Rectal smooth muscle tissue (tissue), 1 donor: ENCODE results near the gene MRGPRX3.

Experiments
- H3K27ac ChIP-seq: one replicate; pipeline ENCODE4 v1.7.0; 2013; ENCODE audit warnings: low read depth, low read length, inconsistent platforms
- H3K27me3 ChIP-seq: one replicate; pipeline ENCODE4 v1.7.0; 2013; ENCODE audit warnings: low read length; ENCODE audit not compliant: control insufficient read depth, insufficient read depth
- H3K36me3 ChIP-seq: one replicate; pipeline ENCODE4 v1.7.0; 2013; ENCODE audit warnings: low read length; ENCODE audit not compliant: control insufficient read depth, insufficient read depth
- H3K4me1 ChIP-seq: one replicate; pipeline ENCODE4 v1.7.0; 2013; ENCODE audit warnings: low read length; ENCODE audit not compliant: control insufficient read depth, insufficient read depth
- H3K4me3 ChIP-seq: one replicate; pipeline ENCODE4 v1.7.0; 2013; ENCODE audit warnings: low read length
- H3K9ac ChIP-seq: one replicate; pipeline ENCODE4 v1.7.0; 2013; ENCODE audit warnings: low read length

The MRGPRX3 gene

GRCh38 chr11:18173225-18173866, 41.0 kb downstream of the MRGPRX3 start:
- H3K9ac ChIP-seq: no peak overlapping the region
- no peaks in the 10 kb centered on the region for H3K36me3 ChIP-seq
- H3K27me3 ChIP-seq: no peaks in the 10 kb centered on the region
- no peak overlapping the region for H3K4me3 ChIP-seq
- no peak overlapping the region for H3K27ac ChIP-seq
- H3K4me1 ChIP-seq: no peaks in the 10 kb centered on the region
